T47D (cell line): ENCODE data around the gene CDK4.

Experiments
- DNase-seq, 2 experiments: peaks; one replicate each; pipeline versions ENCODE4 v3.0.0 to v3.0.0-alpha.2; 2011 to 2012; ENCODE audit warnings: low read depth in 1 of 2, low spot score in 1 of 2
- JUND ChIP-seq: IDR thresholded peaks from 2 replicates; pipeline ENCODE4 v1.6.1; 2012; ENCODE audit warnings: low read depth
- in situ Hi-C: cut with HindIII; loops from 2 replicates; pipeline ENCODE4 v1.10.0; 2016; ENCODE audit warnings: low sequenced_read_pairs, low pct_unique_long_range_greater_than_20kb

CDK4 gene

GRCh38 chr12:57751788-57752667, at the start of gene CDK4:
TSS of gene CDK4 (minus strand) at chr12:57752310. CDS start at chr12:57751717, 593 bp downstream.
- TF ChIP-seq JUND: no peak
- DNase-seq: peak; percentile 91 to 100
- in situ Hi-C loops: no loop called here

GRCh38 chr12:57800965-57801364, 48.9 kb upstream of the CDK4 start:
- in situ Hi-C loops: no loop called here

GRCh38 chr12:57797933-57798332, 45.8 kb upstream of the CDK4 start:
- in situ Hi-C loops: no loop called here
- no peak for DNase-seq
- TF ChIP-seq JUND: no peak

More at GRCh38 chr12:57800965-57801364, 48.9 kb upstream of the CDK4 start:
- TF ChIP-seq JUND: no peak
- DNase-seq: no peak

GRCh38 chr12:57796996-57797395, 44.9 kb upstream of the CDK4 start:
- DNase-seq: no peak
- in situ Hi-C loops: no loop called here
- TF ChIP-seq JUND: no peak

GRCh38 chr12:57795354-57795753, 43.2 kb upstream of the CDK4 start:
- no peak for TF ChIP-seq JUND
- DNase-seq: no peak
- in situ Hi-C loops: no loop called here

- in situ Hi-C loops: no loop called here
- no peak for TF ChIP-seq JUND
- no peak for DNase-seq
Observed at GRCh38 chr12:57793920-57794319, 41.8 kb upstream of the CDK4 start.

GRCh38 chr12:57783861-57784260, 31.8 kb upstream of the CDK4 start:
- in situ Hi-C loops: no loop called here
- TF ChIP-seq JUND: no peak
- DNase-seq: no peak

GRCh38 chr12:57783466-57783801, 31.3 kb upstream of the CDK4 start:
- in situ Hi-C loops: no loop called here
- no peak for TF ChIP-seq JUND
- no peak for DNase-seq

- no peak for TF ChIP-seq JUND
- in situ Hi-C loops: no loop called here
- peak; percentile 72 to 98 for DNase-seq
Observed at GRCh38 chr12:57782608-57783465, 30.7 kb upstream of the CDK4 start, which contains the start of gene TSFM. TSS of gene TSFM (plus strand) at chr12:57782787. CDS start at chr12:57782802, 15 bp downstream.

- DNase-seq: no peak
- in situ Hi-C loops: no loop called here
- no peak for TF ChIP-seq JUND
Observed at GRCh38 chr12:57782243-57782607, 30.1 kb upstream of the CDK4 start.

GRCh38 chr12:57781801-57782200, 29.7 kb upstream of the CDK4 start:
- TF ChIP-seq JUND: no peak
- in situ Hi-C loops: no loop called here

GRCh38 chr12:57781244-57781643, 29.1 kb upstream of the CDK4 start:
- in situ Hi-C loops: no loop called here
- no peak for TF ChIP-seq JUND
- DNase-seq: no peak

More at GRCh38 chr12:57781801-57782200, 29.7 kb upstream of the CDK4 start:
- DNase-seq: no peak
